Stimulated activated CD4-positive, alpha-beta T cell treated with anti-CD3 and anti-CD28 coated beads, Interleukin-4, amount 100 ng/mL, for 1 hour (primary cell): ENCODE measurements around the gene BICD1.
"Not testable (repeated sequence)": the region's sequence is repeated elsewhere in the genome, so short reads cannot be mapped to it uniquely, and the experiment has no call there.

Source experiments
- DNase-seq: peaks from one replicate; pipeline ENCODE4 v3.0.0-alpha.2; 2020

Gene BICD1

DNA sequence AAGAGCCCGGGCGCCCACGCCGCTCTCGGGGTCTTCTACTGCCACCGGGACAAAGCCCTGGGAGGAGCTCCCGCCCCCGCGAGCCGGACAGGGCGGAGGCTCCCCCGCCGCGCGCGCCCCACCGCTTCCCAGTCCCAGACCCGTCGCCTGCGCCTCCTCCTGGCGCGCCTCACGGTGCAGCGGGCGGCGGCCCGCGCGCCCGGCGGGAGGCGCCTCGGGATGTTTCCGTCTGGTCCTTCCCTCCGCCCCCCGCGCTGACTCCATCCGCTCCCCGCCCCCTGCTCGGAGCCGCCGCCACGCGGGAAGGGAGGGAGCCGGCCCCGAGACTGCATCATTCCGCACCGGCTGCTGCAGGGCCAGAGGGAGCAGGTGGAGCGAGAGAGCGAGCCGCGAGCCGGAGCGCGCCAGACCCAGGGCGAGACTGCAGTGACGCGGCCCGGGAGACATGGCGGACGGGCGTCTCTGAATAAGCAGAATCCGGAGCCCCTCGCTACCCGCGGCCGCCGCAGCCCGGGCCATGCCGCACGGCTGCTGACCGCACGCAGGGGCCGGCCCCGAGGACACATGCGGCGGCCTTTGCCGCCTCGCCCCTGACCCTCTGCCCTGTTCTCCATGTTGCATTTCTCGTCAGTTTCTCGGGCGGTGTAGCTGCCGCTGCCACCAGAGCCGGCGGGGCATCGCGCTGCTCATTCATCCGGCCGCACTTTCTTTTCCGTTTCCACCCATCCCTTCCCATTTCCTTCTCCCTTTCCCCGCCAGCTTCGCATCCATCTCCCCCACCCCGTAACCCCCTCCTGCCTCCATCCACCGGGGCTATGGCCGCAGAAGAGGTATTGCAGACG is at the start of gene BICD1:
TSS of gene BICD1 (plus strand) at position 331 of the 842 bp plus-strand sequence. CDS start at position 816, 485 bp downstream.
- DNase-seq, result peak; percentile 79

DNA sequence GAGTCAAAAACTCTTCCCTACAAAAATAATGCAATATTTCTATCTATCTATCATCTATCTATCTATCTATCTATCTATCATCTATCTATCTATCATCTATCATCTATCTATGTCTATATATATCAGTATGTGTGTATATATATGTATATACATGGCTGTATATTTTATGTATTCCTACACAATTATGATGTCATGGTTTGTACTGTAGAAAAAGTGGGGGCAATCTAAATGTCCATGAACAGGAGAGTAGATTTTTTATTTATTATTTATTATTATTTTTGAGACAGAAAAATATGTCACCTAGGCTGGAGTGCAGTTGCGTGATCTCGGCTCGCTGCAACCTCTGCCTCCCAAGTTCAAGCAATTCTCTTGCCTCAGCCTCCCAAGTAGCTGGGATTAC is 45.6 kb upstream of the BICD1 start:
- no peak for DNase-seq

DNA sequence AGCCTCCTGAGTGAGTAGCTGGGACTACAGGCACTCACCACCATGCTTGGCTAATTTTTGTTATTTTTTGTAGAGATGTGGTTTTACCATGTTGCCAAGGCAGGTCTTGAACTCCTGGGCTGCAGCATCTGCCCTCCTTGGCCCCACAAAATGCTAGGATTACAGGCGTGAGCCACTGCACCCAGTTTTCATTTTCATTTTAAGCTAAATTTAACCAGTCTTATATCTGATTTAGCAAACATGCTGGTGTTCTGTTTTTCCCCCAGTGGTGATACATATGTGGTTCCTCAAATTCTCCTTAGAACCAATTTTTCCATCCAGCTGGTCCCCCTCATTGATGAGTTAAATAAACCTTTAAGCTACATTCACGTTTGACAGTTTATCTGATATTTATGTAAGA is 43.8 kb upstream of the BICD1 start:
- no peak for DNase-seq

DNA sequence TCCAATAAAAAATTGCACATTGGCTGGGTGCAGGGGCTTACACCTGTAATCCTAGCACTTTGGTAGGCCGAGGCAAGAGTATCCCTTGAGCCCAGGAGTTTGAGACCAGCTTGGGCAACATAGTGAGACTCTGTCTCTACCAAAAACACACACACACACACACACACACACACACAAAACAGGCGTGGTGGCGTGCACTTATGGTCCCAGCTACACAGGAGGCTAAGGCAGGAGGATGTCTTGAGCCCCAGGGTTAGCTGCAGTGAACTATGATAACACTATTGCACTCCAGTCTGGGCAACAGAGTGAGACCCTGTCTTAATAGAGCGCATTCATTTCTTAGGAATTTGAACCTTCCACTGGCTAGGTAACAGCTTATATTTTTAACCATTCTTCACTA is 42.9 kb upstream of the BICD1 start:
- DNase-seq, result no peak

DNA sequence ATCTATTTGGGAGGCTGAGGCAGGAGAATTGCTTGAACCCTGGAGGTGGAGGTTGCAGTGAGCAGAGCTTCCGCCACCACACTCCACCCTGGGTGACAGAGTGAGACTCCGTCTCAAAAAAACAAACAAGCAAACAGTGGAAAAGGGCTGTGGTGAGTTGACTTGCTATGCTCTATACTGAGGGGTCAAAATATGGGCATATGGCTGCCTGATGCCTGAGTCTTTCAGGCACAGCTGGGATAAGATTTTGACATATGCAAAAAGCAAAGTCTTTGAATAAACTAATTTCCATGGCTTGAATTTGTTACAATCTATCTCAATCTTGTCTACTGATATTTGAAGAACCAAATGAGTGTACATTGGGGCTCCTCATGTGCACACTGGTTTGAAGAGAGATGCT is 40.4 kb upstream of the BICD1 start:
- DNase-seq, result no peak

DNA sequence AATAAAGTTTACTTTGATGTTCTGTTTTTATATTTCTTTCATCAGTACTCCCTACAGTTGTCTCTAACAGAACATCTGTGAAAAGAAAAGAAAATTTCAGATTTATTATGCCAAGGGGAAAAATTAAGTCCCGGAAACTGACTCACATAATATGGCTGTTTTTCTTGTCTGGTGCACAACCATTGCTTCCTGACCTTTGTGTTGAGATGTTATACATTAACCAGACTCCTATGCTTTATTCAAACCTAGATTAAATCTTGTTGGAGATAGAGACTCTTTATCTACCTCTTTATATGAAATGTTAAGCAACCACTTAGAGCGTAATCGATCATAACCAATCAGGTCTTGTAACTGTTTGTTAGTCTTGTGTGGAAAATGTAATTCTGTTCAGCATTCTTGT is 37.6 kb upstream of the BICD1 start:
- DNase-seq, result no peak

DNA sequence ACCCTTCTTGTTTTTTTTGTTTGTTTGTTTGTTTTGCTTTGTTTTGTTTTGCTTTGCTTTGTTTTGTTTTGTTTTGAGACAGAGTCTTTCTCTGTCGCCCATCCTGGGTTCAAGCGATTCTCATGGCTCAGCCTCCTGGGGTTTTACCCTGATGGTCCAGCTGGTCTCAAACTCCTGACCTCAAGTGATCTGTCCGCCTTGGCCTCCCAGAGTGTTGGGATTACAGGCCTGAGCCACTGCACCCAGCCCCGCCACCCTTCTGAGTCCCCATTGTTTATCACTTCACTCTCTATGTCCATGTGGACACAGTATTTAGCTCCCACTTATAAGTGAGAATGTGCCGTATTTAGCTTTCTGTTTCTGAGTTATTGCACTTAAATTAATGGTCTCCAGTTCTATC is 36.9 kb upstream of the BICD1 start:
- DNase-seq, result no peak

DNA sequence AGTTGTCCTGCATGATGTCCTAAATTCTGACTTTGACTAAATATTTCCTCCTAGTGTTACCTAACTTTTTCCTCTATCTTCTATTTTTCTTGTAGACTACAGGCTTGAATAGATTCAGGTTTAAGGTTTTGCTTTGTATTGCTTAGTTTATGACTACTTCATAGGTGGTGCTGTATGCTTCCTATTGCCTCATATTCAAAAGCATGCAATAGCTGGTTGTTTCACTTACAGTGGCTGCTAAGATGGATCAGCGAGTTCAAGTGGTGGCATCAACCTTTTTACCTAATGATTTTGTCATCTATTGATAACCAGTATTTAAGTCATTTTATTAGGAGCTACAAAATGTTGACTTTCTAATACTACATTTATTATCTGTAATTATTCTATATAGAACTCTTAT is 36.3 kb upstream of the BICD1 start:
- no peak for DNase-seq

DNA sequence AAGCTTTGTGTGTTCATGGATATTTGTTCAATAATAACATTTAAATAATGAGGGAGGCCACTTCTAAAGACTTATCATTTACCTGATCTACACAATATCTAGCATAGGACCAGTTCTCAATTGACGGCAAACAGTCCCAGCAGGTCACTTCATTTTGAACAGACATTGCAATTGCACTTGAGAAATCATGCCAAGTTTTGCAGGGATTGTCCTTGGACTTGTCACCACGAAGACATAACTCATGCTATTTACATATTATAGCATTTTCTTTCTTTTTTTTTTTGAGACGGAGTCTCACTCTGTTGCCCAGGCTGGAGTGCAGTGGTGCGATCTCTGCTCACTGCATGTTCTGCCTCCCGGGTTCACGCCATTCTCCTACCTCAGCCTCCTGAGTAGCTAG is 34.5 kb upstream of the BICD1 start:
- DNase-seq, result no peak

DNA sequence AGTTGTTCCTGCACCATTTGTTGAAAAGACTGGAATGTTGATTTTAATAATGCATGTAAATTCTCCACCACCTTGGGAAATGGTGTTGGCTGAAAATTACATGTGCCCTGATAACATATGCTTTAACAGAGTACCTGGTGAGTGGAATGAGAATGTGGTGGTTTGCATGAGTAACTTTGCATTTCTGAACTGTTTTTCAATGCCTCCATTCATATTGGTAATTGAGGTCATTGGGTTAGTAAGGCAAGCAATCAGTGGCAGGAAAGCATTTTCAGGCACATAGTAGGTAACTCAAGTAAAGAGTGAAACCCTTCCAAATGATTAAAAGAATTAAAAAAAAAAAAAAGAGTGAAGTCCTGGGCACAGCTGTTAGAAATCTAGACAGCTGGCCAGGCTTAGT is 32.2 kb upstream of the BICD1 start:
- no peak for DNase-seq

DNA sequence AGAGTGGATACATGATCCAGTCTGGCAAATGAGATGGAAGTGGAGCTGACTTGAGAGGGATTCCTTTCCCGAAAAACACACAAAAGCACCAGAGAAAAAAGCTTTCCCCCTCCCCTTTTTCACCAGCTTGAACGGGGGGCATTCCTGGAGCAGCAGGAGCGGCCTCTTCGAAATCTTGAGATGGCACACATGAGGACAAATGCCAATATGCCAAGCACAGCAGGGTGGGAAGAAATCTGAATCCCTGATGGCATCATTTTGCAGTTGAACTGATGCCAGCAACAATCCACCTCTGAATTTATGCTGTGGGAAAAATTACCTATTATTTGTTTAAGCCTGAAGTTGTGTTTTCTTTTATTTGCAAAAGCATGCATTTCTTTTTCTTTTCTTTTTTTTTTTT is 29.7 kb upstream of the BICD1 start:
- no peak for DNase-seq

DNA sequence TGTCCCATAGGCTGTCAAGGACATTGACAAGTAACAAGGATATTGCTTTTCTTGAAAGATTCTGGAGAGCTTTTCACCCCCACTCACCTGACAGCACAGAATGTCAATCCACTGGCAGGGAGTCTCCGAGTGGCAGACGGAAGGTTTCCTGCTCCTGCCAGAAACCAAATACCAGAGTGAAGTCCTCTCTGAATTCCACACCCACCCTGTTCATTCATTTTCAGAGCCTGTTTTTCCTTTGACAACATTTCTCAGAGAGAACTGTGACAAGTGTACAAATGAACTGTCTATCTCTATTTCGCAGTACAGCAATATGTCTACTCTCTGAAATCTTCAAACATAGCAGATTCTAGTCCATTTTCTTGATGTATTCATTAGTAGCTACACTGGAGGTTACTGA is 26.2 kb upstream of the BICD1 start:
- DNase-seq, result no peak

DNA sequence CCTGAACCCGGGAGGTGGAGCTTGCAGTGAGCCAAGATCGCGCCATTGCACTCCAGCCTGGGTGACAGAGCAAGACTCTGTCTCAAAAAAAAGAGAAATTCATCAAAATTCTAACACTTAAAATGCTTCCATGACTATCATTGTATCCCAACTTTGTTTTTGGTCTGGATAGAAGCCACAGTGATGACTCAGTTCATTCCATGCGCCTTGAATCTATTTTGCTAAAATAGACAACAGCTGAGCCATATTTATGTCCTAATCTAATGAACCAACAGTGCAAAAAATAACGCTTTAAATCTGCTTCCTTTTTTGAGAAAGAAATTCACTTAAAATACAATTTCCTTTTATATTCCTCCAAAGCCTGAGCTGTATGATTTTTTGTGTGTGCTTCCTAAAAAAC is 23.2 kb upstream of the BICD1 start:
- no peak for DNase-seq

DNA sequence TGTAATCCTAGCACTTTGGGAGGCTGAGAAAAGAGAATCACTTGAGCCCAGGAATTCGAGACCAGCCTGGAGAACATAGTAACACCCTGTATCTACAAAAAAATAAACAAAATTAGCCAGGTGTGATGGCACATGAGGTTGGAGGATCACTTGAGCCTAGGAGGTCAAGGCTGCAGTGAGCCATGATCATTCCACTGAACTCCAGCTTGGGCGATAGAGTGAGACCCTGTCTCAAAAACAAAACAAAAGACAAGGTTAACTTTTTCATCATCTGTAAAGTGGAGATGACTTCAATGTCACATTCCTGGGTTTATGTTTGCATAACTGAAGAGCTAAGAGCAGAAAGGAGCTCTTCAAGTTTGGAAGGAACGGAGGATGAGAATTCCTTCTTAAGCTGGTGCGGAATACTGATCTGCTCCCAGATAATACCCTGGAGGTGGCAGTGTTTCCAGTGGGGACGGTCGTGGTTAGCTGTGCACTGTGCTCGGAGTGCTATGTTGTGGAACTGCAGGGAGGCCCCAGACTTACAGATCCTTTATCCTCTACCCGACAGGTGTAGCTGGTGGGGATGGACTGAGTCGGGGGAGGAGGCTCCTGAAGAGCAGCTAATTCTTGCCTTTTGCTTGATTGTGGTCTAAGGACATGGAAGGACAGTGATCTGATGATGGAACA is 22.5 kb upstream of the BICD1 start:
- no peak for DNase-seq

DNA sequence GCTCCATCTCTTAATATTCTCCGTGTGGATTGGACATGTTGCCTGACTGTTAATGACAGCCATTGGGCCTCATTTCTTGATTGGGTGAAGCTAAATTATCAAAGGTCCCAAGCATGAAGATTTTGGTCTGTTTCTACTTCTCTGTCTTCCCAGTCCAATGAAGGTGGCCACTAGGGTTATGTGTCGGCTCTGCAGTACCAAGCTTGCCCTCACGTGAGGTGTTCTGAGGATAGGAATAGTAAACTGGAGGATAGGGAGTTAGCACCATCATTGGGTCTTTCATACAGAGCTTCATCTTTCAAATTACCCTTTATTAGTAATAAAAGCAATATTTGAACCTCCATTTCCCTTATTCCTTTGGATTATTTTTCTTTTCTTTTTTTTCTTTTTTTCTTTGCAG is 21.9 kb upstream of the BICD1 start:
- no peak for DNase-seq

DNA sequence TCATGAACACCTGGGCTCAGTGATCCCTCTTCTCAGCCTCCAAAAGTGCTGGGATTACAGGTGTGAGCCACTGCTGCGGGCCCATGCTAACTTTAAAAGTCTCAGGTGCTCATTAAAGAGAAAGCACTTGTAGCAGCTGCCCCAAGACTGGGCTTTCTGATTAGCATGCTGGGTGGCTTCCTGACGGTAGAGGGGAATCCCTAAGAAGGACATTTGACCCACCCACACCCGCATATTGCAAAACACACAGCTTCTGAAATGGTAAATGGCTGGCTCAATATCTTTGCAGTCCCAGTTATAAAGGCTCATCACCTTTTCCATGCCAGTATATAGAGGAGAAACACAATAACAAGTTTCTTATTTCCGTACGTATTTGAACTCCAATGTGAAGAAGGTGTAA is 19.3 kb upstream of the BICD1 start:
- no peak for DNase-seq

DNA sequence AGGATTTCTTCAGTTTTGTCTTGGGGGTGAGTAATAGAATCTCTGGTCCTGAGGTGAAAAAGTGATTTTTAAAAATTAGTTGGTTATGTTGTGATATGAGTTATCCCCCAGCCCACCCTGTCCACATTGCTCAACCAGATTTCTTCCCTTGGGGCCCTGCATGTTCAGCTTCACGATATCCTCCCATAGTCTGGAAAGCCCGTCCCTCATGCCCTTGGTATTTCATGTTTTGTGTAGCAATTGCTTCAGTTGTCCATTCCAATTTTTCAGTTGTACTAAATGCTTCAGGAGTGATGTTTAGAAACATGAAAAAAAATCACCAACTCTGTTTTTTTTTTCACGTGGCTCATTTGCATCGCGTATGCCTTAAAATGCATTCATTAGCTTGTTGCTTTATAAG is 17.5 kb upstream of the BICD1 start:
- DNase-seq, result no peak

DNA sequence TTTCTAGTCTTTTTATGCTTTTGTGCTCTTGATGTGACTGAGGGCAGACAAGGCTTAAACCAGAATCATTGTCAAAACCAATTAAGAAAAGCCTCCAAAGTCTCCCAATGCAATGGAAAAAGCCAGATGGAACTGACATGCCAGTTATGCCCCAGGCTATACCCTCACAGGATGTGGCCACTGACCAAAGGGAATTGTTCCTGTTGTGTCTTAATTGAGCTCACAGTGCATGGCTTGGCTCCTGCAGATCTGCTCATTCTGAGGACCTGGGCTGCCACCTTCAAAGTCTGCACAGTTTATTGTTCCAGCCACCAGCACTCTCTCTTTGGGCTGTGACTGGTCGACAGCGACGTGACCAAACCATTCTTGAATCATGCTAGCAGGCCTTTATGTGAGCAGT is 17.1 kb upstream of the BICD1 start:
- DNase-seq, result no peak

DNA sequence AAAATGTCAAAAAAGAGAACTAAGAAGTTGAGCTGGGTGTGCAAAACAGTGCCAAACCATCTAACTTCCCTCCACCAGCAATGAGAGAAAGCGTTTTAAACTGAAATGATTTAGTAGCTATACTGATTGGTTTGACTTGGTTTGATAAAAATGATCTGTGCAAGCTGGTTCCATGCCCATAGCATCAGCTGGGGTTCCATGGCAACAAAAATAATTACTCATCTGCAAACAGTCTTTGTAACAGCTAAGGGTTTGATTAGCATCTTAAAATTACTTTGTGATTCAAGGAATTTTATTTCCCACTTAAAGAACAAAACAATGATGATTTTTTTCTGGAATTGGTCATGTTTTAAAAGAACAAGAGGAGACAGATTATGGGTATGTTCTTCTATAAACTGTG is 15.0 kb upstream of the BICD1 start:
- DNase-seq, result no peak

DNA sequence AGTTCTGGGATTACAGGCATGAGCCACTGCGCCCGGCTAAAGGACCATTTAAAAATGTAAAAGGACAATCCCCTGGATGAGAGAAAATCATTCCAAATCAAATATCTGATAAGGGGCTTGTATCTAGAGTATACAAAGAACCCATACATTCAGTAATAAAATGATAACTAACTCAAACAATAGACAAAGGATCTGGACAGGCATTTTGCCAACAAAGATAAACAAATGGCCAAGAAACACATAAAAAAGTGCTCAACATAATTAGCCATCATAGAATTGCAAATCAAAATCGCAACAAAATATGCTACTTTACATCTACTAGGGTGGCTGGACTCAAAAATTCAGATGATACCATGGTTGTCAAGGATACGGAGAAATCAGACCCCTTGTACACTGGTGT is 8.5 kb upstream of the BICD1 start:
- DNase-seq, result no peak

DNA sequence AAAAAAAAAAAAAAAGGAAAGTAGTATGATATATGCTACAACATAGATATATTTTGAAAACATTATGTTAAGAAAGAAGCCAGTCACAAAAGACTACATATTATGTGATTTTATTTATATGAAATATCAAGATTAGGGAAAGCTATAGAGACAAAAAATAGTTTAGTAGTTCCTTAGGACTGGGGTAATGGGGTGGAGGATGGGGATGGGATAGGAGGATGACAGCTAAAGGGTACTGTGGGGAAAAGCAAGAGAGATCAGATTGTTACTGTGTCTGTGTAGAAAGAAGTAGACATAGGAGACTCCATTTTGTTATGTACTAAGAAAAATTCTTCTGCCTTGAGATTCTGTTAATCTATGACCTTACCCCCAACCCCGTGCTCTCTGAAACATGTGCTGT is 7.4 kb upstream of the BICD1 start:
- DNase-seq, result not testable (repeated sequence)

DNA sequence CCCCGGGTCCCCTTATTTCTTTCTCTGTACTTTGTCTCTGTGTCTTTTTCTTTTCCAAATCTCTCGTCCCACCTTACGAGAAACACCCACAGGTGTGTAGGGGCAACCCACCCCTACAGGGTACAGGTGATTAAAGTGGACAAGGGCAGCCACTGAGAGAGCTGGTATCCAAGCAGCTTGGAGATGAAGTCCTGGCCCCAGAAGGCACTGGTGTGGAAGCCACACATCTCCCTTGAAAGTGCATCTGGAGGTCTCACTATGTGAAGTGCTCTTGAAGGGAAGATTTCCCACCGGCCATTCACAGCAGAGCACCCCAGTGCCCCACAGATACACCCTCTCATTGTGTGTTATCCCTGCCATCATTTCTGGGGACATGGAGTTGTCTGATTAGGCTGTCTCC is 6.3 kb upstream of the BICD1 start:
- DNase-seq, result no peak

DNA sequence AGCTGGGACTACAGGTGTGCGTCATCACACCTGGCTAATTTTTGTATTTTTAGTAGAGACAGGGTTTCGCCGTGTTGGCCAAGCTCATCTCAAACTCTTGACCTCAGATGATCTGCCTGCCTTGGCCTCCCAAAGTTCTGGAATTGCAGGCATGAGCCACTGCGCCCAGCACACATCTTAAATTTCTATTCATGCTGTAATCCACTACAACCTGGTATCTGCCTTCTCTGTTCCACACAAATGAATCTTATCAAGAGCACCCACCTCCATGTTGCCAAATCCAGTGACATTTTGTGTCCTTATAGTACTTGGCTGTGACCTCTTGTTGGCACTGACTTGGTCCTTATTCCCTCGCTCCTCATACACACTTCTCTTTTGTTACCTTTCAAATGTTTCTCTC is 5.8 kb upstream of the BICD1 start:
- DNase-seq, result no peak

DNA sequence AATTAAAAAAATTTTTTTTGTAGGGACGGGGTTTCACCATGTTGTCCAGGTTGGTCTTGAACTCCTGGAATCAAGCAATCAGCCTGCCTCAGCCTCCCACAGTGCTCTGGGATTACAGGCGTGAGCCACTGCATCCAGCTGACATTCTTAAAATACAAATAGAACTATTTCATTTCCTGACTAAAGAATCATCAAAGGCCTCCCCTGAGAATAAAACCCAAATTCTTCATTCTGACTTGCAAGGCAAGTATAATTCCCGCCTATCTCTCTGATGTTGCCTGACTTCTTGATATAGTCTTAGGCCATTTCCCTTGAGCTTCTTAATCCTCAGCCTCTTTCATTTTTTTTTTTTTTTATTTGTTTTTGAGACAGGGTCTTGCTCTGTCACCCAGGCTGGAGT is 4.4 kb upstream of the BICD1 start:
- no peak for DNase-seq
